Uterus (tissue), 4 donors: Measurements from ENCODE around the gene IKZF1. TPM values are rescaled to one million over a fixed set of nuclear protein-coding genes. Genes with fewer than 3 reads are reported as not detected.

Experiments
- DNase-seq, 2 donors: peaks; one replicate each; pipeline ENCODE4 v3.0.0-alpha.2; 2019 to 2020
- H3K27ac ChIP-seq, 2 donors: fragments of 200-600 bp; sonication (generic); 1 replicate in 1 of 2; 2 replicates in 1 of 2; pipeline ENCODE4 v1.5.1; 2016 to 2018
- H3K27me3 ChIP-seq, 2 donors: fragments of 200-600 bp; sonication (generic); one replicate each; pipeline ENCODE4 v1.5.1; 2018 to 2019; ENCODE audit warnings: control low read depth in 1 of 2
- H3K36me3 ChIP-seq, 2 donors: fragments of 200-600 bp; sonication (generic); one replicate each; pipeline ENCODE4 v1.5.1; 2019; ENCODE audit warnings: control low read depth in 1 of 2
- H3K4me1 ChIP-seq, 2 donors: fragments of 200-600 bp; sonication (generic); one replicate each; pipeline ENCODE4 v1.5.1; 2018 to 2019; ENCODE audit warnings: control low read depth in 1 of 2
- H3K4me3 ChIP-seq, 2 donors: fragments of 200-600 bp; sonication (generic); 1 replicate in 1 of 2; 2 replicates in 1 of 2; pipeline ENCODE4 v1.5.1; 2018 to 2019; ENCODE audit warnings: mild to moderate bottlenecking in 1 of 2
- H3K9me3 ChIP-seq, 2 donors: fragments of 200-600 bp; sonication (generic); one replicate each; pipeline ENCODE4 v1.5.1; 2019; ENCODE audit warnings: control low read depth in 1 of 2
- CTCF ChIP-seq, 4 experiments: fragments of 200-600 bp in 2 of 4; fragments of 450-650 bp in 2 of 4; sonication (generic) in 2 of 4; IDR thresholded peaks; one replicate each; pipeline ENCODE4 v1.5.1; 2016 to 2019; ENCODE audit warnings: antibody characterized with exemption in 4 of 4, mild to moderate bottlenecking in 2 of 4, moderate library complexity in 1 of 4
- POLR2A ChIP-seq, 2 donors: fragments of 450-650 bp; IDR thresholded peaks; one replicate each; pipeline ENCODE4 v1.6.1; 2016; ENCODE audit warnings: antibody characterized with exemption in 2 of 2, mild to moderate bottlenecking in 1 of 2, moderate library complexity in 1 of 2
- intact Hi-C: fragments of 100-400 bp; cut with DNase I; formaldehyde crosslinking; loops from one replicate; pipeline ENCODE4 v1.15.1; 2023; ENCODE audit warnings: low total_unique reads
- total RNA-seq, 4 donors: library from RNA; depleted of rRNA in 3 of 4; stranded (reverse); fragments of >200 nt in 3 of 4; gene quantifications; one replicate each; pipeline versions ENCODE4 v1.1.0 to v1.2.4, GENCODE V29; 2014 to 2023
- donor health status: DM: yes; HTN: yes; CAD: no.

Gene IKZF1
- total RNA-seq, 4 donors from 2014 or later: 7.0 to 828 (median 12.8) TPM

- TF ChIP-seq POLR2A (IDR thresholded peaks at IDR 0.05) (no peak), CTCF (IDR thresholded peaks at IDR 0.05) (no peak)
- no peak for DNase-seq
- H3K4me1 ChIP-seq: no peaks in the 10 kb centered on the region
- no peaks in the 10 kb centered on the region for H3K27me3 ChIP-seq
- no peak overlapping the region for H3K27ac ChIP-seq
- no peaks in the 10 kb centered on the region for H3K9me3 ChIP-seq
- no peak overlapping the region for H3K4me3 ChIP-seq
- intact Hi-C loops: no loop called here
- no peaks in the 10 kb centered on the region for H3K36me3 ChIP-seq
Observed at GRCh38 chr7:50389961-50390360, 85.4 kb downstream of the IKZF1 start.

GRCh38 chr7:50391386-50391785, 86.9 kb downstream of the IKZF1 start:
- H3K4me3 ChIP-seq: no peak overlapping the region
- intact Hi-C loops: no loop called here
- H3K27ac ChIP-seq: no peak overlapping the region
- H3K9me3 ChIP-seq: no peaks in the 10 kb centered on the region
- no peaks in the 10 kb centered on the region for H3K27me3 ChIP-seq
- TF ChIP-seq CTCF (IDR thresholded peaks at IDR 0.05) (no peak), POLR2A (IDR thresholded peaks at IDR 0.05) (no peak)
- no peak for DNase-seq
- H3K4me1 ChIP-seq: no peaks in the 10 kb centered on the region
- no peaks in the 10 kb centered on the region for H3K36me3 ChIP-seq

GRCh38 chr7:50393076-50393475, 88.6 kb downstream of the IKZF1 start:
- H3K4me3 ChIP-seq: no peak overlapping the region
- no peaks in the 10 kb centered on the region for H3K4me1 ChIP-seq
- no peak for DNase-seq
- no peaks in the 10 kb centered on the region for H3K36me3 ChIP-seq
- H3K27me3 ChIP-seq: no peaks in the 10 kb centered on the region
- no peak overlapping the region for H3K27ac ChIP-seq
- intact Hi-C loops: no loop called here
- no peak for TF ChIP-seq CTCF (IDR thresholded peaks at IDR 0.05)
- no peaks in the 10 kb centered on the region for H3K9me3 ChIP-seq

DNA sequence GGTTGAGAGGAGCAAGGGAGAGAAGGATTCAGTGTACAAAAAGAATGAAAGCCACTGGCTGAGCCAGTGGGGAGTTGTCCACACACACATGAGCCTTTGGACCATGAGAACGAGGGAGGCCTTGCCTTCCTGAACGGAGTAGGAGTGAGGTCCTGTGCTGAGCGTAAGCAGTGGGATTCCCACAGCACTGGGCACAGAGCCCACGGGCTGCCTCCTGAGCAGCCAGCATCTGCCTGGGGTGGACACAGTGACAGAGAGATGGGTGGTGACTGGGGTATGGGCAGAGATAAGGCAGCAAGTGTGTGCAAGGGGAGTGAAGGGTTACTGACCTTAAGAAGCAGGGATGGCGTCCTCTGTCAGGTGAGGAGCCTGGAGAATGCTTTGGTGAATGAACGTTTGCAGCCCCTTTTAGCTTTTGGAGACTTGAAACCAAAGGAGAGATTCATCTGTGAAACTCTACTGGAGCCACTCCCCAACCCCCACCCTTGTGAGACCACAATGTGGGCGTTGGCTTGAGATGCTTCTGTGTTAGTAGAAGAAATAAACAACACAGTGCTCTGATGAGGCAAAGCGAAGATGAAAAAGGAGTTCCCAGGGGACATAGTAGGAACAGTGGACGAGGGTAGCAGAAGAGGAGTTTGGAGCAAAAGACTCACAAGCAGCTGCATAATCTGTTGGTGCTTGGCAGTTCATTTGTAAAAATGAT, 89.2 kb downstream of the IKZF1 start:
- Histone ChIP-seq H3K27ac (no peak overlapping the region), H3K4me1 (no peaks in the 10 kb centered on the region), H3K4me3 (no peak overlapping the region), H3K27me3 (no peaks in the 10 kb centered on the region), H3K36me3 (no peaks in the 10 kb centered on the region), H3K9me3 (no peaks in the 10 kb centered on the region)
- TF ChIP-seq CTCF (IDR thresholded peaks at IDR 0.05) (no peak), POLR2A (IDR thresholded peaks at IDR 0.05) (no peak)
- no peak for DNase-seq
- intact Hi-C loops: no loop called here

GRCh38 chr7:50394315-50394714, 89.8 kb downstream of the IKZF1 start:
- intact Hi-C loops: no loop called here
- Histone ChIP-seq H3K4me3 (no peak overlapping the region), H3K27ac (no peak overlapping the region), H3K9me3 (no peaks in the 10 kb centered on the region), H3K4me1 (no peaks in the 10 kb centered on the region), H3K27me3 (no peaks in the 10 kb centered on the region), H3K36me3 (no peaks in the 10 kb centered on the region)
- DNase-seq: no peak
- TF ChIP-seq POLR2A (IDR thresholded peaks at IDR 0.05): no peak
- no peak for TF ChIP-seq CTCF (IDR thresholded peaks at IDR 0.05)
